GM12872 (cell line): ENCODE results near the gene AP3B1.

Experiments used
- TF ChIP-seq, protein P1 (sequence below): IDR thresholded peaks from 3 replicates; pipeline ENCODE4 v1.5.1; 2011; ENCODE audit warnings: low read depth, mild to moderate bottlenecking, low read length, moderate library complexity; ENCODE audit not compliant: insufficient read depth

AP3B1 gene

DNA sequence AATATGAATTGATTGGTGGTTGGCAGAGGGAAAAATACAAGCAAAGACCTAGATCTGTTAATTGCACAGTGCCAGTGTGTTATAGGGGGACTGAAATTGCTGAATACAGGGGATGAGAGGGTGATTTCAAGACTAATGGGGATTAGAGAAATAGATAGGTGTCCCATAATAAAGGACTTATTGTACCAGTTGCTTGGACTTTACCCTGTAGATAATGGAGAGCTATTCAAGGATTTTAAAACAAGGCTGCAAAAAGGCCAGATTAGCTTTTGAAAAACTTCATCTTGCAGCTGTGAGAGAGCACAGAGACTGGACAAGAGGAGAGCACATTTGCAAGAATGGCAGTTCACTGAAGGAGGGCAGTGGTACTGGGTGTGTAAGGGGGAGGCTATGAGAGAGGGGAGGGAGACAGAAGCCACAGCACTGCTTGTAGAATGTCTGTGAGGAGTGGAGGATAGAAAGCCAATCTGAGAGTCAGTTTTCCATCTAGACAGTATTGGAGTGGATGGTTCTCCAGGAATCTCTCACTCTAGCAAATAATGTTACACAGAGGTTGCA lies 37.1 kb upstream of the AP3B1 start:
- TF ChIP-seq, protein P1, sequence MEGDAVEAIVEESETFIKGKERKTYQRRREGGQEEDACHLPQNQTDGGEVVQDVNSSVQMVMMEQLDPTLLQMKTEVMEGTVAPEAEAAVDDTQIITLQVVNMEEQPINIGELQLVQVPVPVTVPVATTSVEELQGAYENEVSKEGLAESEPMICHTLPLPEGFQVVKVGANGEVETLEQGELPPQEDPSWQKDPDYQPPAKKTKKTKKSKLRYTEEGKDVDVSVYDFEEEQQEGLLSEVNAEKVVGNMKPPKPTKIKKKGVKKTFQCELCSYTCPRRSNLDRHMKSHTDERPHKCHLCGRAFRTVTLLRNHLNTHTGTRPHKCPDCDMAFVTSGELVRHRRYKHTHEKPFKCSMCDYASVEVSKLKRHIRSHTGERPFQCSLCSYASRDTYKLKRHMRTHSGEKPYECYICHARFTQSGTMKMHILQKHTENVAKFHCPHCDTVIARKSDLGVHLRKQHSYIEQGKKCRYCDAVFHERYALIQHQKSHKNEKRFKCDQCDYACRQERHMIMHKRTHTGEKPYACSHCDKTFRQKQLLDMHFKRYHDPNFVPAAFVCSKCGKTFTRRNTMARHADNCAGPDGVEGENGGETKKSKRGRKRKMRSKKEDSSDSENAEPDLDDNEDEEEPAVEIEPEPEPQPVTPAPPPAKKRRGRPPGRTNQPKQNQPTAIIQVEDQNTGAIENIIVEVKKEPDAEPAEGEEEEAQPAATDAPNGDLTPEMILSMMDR = no peak

DNA sequence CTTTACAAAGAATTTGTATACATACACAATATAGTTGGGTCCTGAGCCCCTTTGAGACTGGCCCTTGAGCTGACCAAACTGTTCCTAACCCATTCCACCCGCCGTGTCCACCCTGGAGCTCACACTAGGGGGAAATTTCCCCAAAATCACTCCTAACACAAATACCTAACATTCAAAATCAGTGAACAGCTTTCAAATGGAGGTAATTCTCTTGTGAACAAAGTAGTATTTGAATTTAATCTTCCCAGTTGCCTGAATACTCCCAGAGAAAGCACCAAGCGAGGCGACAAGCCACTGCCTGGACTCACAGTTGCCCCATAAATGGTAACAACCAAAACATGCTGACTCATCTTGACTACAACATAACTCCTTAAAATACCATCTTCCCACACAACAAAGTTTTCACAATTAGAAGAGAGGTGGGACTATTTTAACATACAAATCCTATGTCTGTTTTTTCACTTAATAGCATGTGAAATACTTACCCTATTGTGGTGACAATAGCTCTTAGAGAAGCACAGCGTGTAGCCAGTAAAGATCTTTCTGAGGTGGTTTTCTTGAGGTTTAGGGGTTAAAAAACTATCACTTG lies 34.2 kb upstream of the AP3B1 start:
- TF ChIP-seq, protein P1 = no peak

DNA sequence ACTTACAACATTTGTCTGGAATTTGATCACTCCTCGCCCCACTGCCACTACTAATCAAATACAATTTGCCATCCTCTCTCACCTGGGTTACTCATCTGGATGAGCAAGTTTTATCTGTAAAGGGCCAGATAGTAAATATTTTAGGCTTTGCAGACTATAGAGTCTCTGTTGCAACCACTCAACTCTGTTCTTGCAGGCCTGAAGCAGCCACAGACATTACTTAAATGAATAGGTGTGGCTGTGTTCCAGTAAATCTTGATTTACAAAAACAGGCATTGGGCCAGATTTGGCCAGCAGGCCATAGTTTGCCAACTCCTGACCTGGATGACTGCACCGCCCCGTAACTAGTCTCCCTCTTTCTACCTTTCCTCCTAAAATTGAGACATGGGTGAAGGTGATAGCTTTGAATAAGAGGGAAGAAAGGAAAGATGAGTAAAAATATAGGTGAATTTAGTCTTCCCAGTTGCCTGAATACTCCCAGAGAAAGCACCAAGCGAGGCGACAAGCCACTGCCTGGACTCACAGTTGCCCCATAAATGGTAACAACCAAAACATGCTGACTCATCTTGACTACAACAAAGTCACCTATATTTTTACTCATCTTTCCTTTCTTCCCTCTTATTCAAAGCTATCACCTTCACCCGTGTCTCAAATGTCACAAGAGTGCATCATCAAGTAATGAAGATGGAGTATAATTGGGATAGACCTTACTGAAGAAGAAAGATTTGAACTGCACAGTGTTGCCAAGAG lies 33.4 kb upstream of the AP3B1 start:
- TF ChIP-seq, protein P1 = no peak

DNA sequence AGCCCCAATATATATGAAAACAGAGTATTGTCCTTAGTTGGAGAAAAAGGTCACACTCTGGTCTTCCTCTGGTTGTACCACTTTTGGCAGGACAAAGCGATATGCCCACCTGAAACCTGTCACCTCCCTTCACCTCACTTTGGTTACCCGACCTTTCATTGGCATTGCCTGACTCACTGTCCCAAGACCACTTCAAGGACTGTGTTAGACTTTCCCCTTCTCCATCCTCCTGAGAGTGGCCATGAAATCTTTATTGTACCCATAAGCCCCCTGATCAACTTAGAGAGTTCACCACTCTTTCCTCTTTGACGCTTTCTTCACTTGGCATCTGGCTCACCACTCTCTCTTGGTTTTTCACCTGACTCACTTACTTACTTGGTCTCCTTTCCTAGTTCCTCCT lies 32.4 kb upstream of the AP3B1 start:
- TF ChIP-seq, protein P1 = no peak

DNA sequence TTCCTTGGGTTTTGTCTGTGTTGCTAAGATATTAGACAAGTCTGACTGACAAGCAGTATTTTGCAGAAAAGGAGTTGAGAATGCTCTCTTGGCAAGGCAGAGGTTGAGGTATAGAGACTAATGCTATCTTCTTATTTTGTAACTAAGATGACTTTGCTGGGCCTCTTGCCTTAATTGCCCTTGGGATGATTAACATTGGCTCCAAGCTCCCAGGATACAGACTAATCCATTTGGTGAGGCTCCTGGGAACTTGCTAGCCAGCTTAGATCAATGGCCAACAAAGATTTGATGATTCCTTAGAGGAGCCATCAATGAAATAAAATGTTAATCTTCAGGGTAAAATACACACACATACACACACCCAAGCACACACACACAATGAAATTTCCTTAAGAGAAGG lies 28.7 kb upstream of the AP3B1 start:
- TF ChIP-seq, protein P1 = no peak

DNA sequence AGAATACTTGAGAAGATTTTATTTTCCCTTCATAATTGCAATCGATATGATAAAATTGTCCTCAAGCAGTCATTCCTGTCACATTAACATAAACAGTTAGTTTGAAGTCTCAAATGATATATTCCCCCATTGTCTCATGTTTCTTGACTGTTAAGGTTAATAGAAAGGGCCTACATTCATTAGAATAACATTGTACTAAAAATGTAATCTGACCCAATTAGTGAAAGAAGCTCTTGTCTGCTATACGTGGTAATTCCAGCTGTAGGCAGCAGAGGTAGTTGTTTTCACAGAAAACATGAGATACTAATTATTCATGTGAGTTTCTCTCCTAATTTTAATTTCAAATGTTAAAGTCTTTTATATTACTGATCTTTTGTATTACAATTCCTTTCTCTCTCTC lies 25.9 kb upstream of the AP3B1 start:
- TF ChIP-seq, protein P1 = peak; percentile 56

DNA sequence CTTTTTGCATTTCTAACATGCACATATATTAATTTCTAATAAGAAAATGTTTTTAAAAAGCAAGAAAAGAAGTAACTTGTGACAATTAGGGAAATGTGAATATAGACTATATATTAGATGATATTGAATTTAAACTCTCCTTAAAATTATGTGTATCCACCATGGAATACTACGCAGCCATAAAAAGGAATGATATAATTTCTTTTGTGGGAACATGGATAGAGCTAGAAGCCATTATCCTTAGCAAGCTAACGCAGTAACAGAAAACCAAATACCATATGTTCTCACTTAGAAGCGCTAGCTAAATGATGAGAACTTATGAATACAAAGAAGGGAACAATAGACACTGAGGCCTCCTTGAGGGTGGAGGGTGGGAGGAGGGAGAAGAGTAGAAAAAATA lies 23.8 kb upstream of the AP3B1 start:
- TF ChIP-seq, protein P1 = no peak
